Mammary epithelial cell (primary cell): ENCODE results near the gene DHX30.

Experiments used
- CTCF ChIP-seq, 2 donors: IDR thresholded peaks in 1 of 2; conservative IDR thresholded peaks in 1 of 2; 2 replicates each; pipeline ENCODE4 v1.5.1; 2011 to 2012; ENCODE audit warnings: inconsistent platforms in 2 of 2, low read length in 2 of 2, mild to moderate bottlenecking in 2 of 2, control low read depth in 1 of 2, low read depth in 1 of 2; ENCODE audit not compliant: insufficient read depth in 1 of 2; ENCODE audit errors: extremely low read depth in 1 of 2
- EZH2 ChIP-seq: IDR thresholded peaks from 2 replicates; pipeline ENCODE4 v1.6.1; 2012; ENCODE audit warnings: low read length, inconsistent platforms, borderline replicate concordance

- no peak for TF ChIP-seq CTCF (conservative IDR thresholded peaks at IDR 0.05 in 1 of 2, IDR thresholded peaks at IDR 0.05 in 1 of 2; ENCODE audit: extremely low read depth in 1 of 2, insufficient read depth in 1 of 2, low read depth in 1 of 2, low read length in 2 of 2)
- TF ChIP-seq EZH2 = no peak
Observed at GRCh38 chr3:47762233-47762632, 40.7 kb upstream of the DHX30 start.
